ENCODE results near the gene STK25. TPM values are rescaled to one million over a fixed set of nuclear protein-coding genes. Genes with fewer than 3 reads are reported as not detected.
"Not testable (repeated sequence)": the region's sequence is repeated elsewhere in the genome, so short reads cannot be mapped to it uniquely, and the experiment has no call there.

STK25 gene
- total RNA-seq, 4 donors from 2014 or later: 159 to 427 (median 205) TPM

- Histone ChIP-seq H3K36me3 (peaks cover 0 to 5% (median 0%) of the 10 kb centered on the region in 4 donors), H3K9me3 (no peaks in the 10 kb centered on the region), H3K27ac (no peak overlapping the region), H3K4me1 (no peaks in the 10 kb centered on the region), H3K27me3 (no peaks in the 10 kb centered on the region), H3K4me3 (no peak overlapping the region)
- in situ Hi-C loops (cut with MboI; ENCODE audit: low pct_ligation_motif_present in 1 of 4, low pct_unique_long_range_greater_than_20kb in 1 of 4, low sequenced_read_pairs in 3 of 4): no loop called here
- 83 to 100% methylated on average over 1 to 10 of the region's 10 CpGs for WGBS, 2 donors (ENCODE audit: low coverage in 1 of 2)
- DNase-seq: no peak
- TF ChIP-seq POLR2A (IDR thresholded peaks at IDR 0.05) (no peak), POLR2AphosphoS5 (IDR thresholded peaks at IDR 0.05) (no peak), CTCF (IDR thresholded peaks at IDR 0.05) (no peak), EP300 (IDR thresholded peaks at IDR 0.05; ENCODE audit: low read depth) (no peak)
- intact Hi-C loops (cut with DNase I; ENCODE audit: low total_unique reads): no loop called here
Measured at GRCh38 chr2:241451840-241452506, 56.4 kb downstream of the STK25 start.

- WGBS, 2 donors (ENCODE audit: low coverage in 1 of 2): 80% methylated on average over 7 of the region's 7 CpGs; no CpG with 5 or more reads in 1 of the 2 donors
- H3K27me3 ChIP-seq; H3K36me3 ChIP-seq; H3K27ac ChIP-seq; intact Hi-C loops (cut with DNase I; ENCODE audit: low total_unique reads); H3K9me3 ChIP-seq; DNase-seq; in situ Hi-C loops (cut with MboI; ENCODE audit: low pct_ligation_motif_present in 1 of 4, low pct_unique_long_range_greater_than_20kb in 1 of 4, low sequenced_read_pairs in 3 of 4); H3K4me1 ChIP-seq; H3K4me3 ChIP-seq: not testable (repeated sequence)
Measured at GRCh38 chr2:241450092-241450491, 58.3 kb downstream of the STK25 start.

- Histone ChIP-seq H3K4me1 (no peaks in the 10 kb centered on the region), H3K27me3 (no peaks in the 10 kb centered on the region), H3K36me3 (peaks cover 0 to 38% (median 17%) of the 10 kb centered on the region in 4 donors), H3K4me3 (no peak overlapping the region), H3K9me3 (no peaks in the 10 kb centered on the region), H3K27ac (no peak overlapping the region)
- in situ Hi-C loops (cut with MboI; ENCODE audit: low pct_ligation_motif_present in 1 of 4, low pct_unique_long_range_greater_than_20kb in 1 of 4, low sequenced_read_pairs in 3 of 4): no loop called here
- intact Hi-C loops (cut with DNase I; ENCODE audit: low total_unique reads): no loop called here
- 83 to 94% methylated on average over 1 to 2 of the region's 2 CpGs for WGBS, 2 donors (ENCODE audit: low coverage in 1 of 2)
- no peak for TF ChIP-seq POLR2A (IDR thresholded peaks at IDR 0.05)
- TF ChIP-seq CTCF (IDR thresholded peaks at IDR 0.05): no peak
- TF ChIP-seq POLR2AphosphoS5 (IDR thresholded peaks at IDR 0.05): no peak
- TF ChIP-seq EP300 (IDR thresholded peaks at IDR 0.05; ENCODE audit: low read depth): no peak
- no peak for DNase-seq
Measured at GRCh38 chr2:241445426-241445825, 63.0 kb downstream of the STK25 start.

- Histone ChIP-seq H3K4me3 (no peak overlapping the region), H3K4me1 (no peaks in the 10 kb centered on the region), H3K27me3 (no peaks in the 10 kb centered on the region), H3K27ac (no peak overlapping the region), H3K36me3 (peaks cover 0 to 53% (median 18%) of the 10 kb centered on the region in 4 donors), H3K9me3 (no peaks in the 10 kb centered on the region)
- in situ Hi-C loops (cut with MboI; ENCODE audit: low pct_ligation_motif_present in 1 of 4, low pct_unique_long_range_greater_than_20kb in 1 of 4, low sequenced_read_pairs in 3 of 4) (no loop called here), intact Hi-C loops (cut with DNase I; ENCODE audit: low total_unique reads) (no loop called here)
- peak; percentile 71 for DNase-seq
- TF ChIP-seq CTCF (IDR thresholded peaks at IDR 0.05): no peak
- TF ChIP-seq POLR2AphosphoS5 (IDR thresholded peaks at IDR 0.05): no peak
- TF ChIP-seq POLR2A (IDR thresholded peaks at IDR 0.05): no peak
- TF ChIP-seq EP300 (IDR thresholded peaks at IDR 0.05; ENCODE audit: low read depth): no peak
- WGBS, 2 donors (ENCODE audit: low coverage in 1 of 2): 74 to 85% methylated on average over 3 to 6 of the region's 6 CpGs
Measured at GRCh38 chr2:241443486-241444223, 64.7 kb downstream of the STK25 start.

Small RNA genes within 50 kb of the gene (small RNA-seq; reads per million reads assigned to genes)
- gene MIR3133: 0 reads per million in 4 donors

Other genes starting within 250 kb of the STK25 start
- gene HDLBP, start 192.9 kb downstream of the STK25 start, total RNA-seq: 1,000 to 10,000 TPM in 1 of 4 donors, 100 to 1,000 TPM in 3; 168 to 1,885 (median 314) TPM
- gene SEPTIN2, start 192.7 kb downstream of the STK25 start, total RNA-seq: 100 to 1,000 TPM; 116 to 264 (median 180) TPM
- 100 to 1,000 TPM in 3 of 4 donors, 10 to 100 TPM in 1; 96.5 to 164 (median 136) TPM for gene FARP2, start 152.3 kb downstream of the STK25 start, total RNA-seq
- 10 to 100 TPM; 21.0 to 84.2 (median 24.4) TPM for gene BOK, start 50.2 kb upstream of the STK25 start, total RNA-seq
- 100 to 1,000 TPM in 1 of 4 donors, 10 to 100 TPM in 3; 65.1 to 142 (median 82.8) TPM for gene THAP4, start 128.6 kb upstream of the STK25 start, total RNA-seq
- 100 to 1,000 TPM in 3 of 4 donors, 10 to 100 TPM in 1; 62.9 to 400 (median 137) TPM for gene ATG4B, start 129.1 kb upstream of the STK25 start, total RNA-seq
- 10 to 100 TPM in 2 of 4 donors, 1 to 10 TPM in 2; 3.4 to 27.9 (median 11.4) TPM for gene DTYMK, start 178.2 kb upstream of the STK25 start, total RNA-seq
- gene ING5, start 193.5 kb upstream of the STK25 start, total RNA-seq: 10 to 100 TPM; 37.4 to 94.3 (median 56.3) TPM
- 100 to 1,000 TPM in 1 of 4 donors, 10 to 100 TPM in 3; 53.2 to 150 (median 55.5) TPM for gene D2HGDH, start 226.0 kb upstream of the STK25 start, total RNA-seq

All from transverse colon (tissue), 4 donors.